ENCODE results near the gene SYVN1.

Gene SYVN1

DNA sequence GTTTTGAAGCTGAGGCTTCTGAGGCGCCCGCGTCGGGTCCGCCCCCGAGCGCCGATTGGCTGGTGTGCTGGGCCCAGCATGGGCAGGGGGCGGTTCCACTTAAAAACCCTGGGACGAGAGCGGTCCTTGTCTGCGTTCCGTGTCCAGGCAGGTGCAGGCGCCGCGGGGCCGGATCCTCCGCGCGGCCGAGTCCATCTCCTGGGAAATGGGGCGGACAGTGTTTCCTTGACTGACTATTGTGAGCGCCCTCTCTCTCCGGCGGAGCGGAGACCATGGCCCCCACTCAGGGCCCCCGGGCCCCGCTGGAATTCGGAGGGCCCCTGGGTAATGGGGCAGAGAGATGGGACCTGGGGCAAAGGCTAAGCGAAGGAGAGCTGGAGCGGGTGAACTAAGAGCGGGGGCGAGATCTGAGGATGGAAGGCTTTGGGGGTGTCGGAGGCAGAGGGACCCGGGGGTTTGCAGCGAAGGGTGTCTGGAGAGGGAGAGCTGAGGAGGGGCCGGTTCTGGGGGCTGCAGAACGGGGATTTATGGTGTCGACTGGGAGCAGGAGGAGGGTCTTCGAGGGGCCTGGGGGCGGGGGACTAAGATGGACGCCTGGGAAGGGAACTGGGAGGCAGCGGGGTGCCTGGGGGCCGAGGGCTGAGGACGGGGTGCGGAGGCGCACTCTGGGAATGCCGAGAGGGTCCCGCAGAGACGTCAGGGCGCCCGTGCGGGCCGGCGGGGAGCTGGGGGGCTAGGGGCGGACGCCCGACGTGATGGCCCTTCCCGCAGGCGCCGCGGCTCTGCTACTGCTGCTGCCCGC is 22.4 kb downstream of the SYVN1 start, which contains the start of gene TM7SF2:
Gene TM7SF2 (plus strand): TSS at position 129 of the 802 bp plus-strand sequence. CDS start 144 bp downstream, at position 273.
- peak; percentile 94 to 99 for DNase-seq

DNA sequence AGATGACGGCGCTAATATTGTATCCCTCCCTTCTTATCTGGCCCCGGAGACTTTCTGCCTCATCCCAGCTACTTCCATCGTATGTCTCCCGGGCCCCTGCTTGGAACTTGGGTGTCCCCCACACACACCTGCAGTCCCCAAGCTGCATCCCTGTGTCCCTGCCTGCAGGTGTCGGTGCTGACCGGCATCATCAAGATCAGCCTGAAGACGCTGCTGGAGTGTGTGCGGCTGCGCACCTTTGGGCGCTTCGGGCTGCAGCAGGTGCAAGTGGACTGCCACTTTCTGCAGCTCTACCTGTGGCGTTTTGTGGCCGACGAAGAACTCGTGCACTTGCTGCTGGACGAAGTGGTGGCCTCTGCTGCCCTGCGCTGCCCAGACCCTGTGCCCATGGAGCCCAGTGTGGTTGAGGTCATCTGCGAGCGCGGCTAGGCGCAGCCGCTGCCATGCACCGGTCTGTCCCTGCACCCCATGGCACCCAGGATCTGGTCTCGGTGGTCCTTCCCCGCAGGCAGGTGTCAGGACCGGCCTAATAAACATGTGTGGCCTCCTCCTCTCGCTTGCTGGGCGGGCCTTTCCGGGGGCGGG is 23.1 kb downstream of the SYVN1 start:
- DNase-seq, result no peak

DNA sequence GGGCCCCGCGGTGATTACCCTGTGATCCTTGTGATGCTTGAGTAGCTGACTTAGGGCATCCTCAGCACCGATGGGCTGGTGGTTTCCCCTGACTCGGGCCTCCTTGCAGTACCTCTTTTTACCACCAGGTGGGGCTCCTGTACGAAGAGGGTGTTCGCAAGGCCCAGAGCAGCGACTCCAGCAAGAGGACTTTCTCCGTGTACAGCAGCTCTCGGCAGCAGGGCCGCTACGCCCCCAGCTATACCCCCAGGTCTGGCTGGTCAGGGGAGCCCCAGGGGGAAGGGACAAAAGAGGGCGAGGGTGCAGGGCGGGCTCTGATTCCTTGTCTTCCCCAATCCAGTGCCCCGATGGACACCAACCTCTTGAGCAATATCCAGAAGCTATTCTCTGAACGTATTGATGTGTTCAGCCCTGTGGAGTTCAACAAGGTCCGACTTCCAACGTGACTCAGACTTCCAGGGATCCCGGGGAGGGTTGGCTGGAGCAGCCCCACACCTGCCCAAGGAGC is 23.9 kb downstream of the SYVN1 start:
- DNase-seq, result peak; percentile 73 to 92

DNA sequence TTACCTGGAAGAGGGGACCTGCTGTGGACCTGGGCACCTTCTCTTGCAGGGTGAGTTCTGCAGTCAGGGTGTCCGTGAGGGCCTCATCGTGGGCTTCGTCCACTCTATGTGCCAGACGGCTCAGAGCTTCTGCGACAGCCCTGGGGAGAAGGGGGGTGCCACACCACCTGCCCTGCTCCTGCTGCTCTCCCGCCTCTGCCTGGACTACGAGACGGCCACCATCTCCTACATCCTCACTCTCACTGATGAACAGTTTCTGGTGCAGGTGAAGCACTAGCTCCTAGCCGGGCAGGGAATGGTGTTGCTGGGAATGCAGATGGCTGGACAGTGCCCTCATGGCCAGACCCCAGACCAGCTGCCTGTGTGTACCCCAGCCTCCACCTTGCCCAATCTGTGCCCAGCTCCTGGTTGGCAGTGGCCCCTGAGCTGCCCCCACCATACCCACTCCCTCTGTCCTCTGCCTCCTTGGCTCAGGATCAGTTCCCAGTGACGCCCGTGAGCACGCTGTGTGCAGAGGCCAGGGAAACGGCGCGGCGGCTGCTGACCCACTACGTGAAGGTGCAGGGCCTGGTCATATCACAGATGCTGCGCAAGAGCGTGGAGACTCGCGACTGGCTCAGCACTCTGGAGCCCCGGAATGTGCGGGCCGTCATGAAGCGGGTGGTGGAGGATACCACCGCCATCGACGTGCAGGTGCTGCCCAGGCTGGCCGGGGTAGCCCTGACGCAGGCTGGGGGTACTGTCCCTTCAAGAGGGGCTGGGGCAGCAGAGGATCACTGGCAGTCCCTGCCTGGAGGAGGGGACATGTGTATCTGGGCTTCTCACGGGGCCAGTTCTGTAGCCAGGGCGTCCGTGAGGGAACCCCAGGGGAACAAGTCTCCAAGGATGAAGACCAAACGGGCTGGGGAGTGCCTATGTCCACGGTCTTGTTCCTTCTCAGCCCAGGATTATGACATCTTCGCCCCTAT is 24.8 kb downstream of the SYVN1 start:
- no peak for DNase-seq

DNA sequence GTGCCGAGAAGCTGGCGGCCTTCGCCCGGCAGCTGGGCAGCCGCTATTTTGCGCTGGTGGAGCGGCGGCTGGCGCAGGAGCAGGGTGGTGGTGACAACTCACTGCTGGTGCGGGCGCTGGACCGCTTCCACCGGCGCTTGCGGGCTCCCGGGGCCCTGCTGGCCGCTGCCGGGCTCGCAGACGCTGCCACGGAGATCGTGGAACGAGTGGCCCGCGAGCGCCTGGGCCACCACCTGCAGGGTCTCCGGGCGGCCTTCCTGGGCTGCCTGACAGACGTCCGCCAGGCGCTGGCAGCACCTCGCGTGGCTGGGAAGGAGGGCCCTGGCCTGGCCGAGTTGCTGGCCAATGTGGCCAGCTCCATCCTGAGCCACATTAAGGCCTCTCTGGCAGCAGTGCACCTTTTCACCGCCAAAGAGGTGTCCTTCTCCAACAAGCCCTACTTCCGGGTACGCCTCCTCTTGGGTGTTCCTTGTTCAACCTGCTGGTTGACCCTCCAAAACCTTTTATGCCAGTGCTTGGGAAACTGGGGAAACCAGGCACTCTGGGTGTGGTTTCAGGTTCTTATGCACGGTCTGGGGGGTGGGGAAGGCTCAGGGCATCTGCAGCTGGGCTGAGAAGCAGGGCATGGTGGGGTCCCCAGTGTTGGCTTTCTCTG is 25.7 kb downstream of the SYVN1 start:
- no peak for DNase-seq

DNA sequence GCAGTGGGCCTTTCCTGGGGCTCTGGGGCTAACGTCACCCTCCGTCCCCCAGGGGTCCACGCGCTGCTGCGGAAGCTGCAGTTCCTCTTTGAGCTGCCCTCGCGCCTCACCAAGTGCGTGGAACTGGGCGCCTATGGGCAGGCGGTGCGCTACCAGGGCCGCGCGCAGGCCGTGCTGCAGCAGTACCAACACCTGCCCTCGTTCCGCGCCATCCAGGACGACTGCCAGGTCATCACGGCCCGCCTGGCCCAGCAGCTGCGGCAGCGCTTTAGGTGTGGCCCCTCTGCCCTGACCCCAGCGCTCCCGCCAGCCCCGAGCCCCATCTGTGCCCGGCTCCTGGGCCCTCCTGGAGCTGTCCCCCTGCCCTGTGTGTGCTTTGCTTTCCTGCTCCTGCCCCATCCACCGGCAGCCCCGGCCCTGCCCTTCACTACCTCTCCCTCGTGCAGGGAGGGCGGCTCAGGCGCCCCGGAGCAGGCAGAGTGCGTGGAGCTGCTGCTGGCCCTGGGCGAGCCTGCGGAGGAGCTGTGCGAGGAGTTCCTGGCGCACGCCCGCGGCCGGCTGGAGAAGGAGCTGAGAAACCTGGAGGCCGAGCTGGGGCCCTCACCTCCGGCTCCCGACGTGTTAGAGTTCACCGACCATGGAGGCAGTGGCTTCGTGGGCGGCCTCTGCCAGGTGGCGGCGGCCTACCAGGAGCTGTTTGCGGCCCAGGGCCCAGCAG is 26.4 kb downstream of the SYVN1 start:
- DNase-seq, result no peak

DNA sequence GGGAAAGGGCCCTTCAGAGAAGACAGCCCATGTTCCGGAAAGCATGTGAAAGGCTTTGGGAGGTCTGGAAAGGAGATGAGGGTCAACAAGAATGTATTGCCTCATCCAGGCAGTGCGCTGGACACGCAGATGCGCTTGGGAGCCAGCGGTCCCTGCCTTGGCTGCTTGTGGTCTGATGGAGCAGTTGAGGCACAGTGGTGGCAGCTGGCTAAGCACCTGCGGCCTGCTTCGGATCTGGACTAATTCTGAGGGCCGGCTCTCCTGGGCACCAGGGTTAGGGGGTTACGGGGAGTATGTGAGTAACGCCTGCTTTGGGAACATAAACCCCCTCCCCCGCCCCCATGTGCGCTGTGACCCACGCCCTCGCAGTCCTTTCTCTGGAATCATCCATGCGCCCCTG is 27.2 kb downstream of the SYVN1 start:
- no peak for DNase-seq

DNA sequence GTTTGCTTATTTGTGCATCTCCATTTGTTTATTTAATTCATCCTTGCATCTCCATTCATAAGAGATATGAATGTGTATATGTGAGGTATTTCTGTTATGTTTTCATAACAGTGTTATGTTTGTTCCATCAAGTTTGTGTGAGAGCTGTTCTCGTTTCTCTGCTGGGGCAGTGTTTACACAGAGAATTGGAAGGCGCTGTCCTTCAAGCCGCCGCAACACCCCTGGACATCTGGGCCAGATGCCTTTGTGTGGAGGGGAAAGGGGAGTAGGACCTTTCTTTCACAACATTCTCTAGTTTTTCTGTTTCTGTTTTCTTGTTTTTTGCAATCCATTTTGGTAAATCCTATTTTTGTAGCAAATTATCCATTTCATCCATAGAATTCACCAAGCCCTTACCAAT is 29.7 kb downstream of the SYVN1 start:
- no peak for DNase-seq

DNA sequence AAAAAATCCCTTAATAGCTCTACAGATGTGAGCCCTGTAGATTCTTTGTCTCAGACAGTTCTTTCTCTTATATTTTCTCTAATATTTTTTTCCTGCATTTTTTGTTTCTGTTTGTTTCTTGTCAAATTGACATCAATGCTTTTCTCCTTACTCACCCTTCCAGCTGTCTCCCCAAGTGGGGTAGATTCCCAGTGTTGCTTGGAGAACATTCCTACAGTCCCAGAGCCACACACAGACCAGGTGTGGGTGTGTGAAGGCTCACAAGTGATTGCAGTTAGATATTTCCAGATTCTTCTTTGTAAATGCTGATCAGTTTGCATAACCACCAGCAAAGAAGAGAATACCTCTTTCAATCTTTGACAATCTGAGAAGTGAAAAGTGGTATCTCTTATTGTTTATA is 30.8 kb downstream of the SYVN1 start:
- DNase-seq, result no peak

DNA sequence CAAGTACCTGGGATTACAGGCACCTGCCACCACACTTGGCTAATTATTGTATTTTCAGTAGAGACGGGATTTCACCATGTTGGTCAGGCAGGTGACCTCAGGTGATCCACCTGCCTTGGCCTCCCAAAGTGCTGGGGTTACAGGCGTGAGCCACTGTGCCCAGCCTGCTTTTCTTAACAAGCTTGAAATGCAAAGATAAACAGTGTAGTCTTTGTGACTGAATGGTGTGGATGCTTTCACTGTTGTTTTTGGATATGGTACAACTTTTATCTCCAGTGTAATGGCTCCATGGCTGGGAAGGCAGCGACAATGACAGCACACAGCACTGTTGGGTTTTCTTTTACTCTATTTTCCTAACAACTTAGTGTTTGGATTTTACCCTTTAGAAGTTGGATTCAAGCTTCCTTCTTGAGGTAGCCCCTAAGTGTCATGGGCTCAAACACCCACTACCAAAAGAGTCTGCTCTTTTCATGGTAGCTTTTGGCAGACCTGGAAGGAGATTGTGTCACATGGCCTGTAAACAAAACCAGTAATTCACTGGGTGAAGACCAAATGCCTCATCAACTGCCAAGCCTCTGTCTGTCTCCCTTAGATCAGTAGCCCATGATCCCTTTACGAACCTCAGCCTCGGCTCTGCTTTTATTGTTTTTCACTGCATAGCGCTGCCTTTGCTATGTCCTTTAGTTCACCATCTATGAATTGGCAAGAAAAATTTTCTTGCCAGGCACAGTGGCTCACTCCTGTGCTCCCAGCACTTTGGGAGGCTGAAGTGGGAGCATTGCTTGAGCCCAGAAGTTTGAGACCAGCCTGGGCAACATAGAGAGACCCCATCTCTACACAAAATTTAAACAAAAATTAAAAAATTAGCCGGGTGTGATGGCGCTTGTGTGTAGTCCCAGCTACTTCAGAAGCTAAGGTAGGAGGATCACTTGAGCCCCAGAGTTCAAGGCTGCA is 31.9 kb downstream of the SYVN1 start:
- no peak for DNase-seq

DNA sequence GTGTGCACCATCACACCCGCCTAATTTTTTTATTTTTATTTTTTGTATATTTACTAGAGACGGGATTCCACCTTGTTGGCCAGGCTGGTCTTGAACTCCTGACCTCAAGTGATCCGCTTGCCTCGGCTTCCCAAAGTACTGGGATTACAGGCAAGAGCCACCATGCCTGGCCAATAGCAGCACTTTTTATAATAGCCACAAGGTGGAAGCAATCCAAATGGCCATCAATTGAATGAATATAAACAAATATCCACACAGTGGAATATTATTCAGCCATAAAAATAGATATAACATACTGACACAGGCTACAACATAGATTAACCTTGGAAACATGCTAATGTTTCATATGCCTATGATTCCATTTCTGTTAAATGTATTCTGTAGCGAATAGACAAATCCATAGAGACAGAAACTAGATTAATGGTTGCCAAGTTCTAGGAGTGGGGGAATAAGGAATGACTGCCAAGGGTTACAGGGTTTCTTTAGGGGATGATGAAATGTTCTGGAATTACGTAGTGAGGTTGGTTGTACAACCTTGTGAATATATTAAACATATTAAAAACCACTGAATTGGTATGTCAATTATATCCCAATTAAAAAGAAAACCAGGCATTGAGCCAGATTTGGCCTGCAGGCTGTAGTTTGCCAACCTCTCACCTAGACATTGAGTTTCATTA is 33.5 kb downstream of the SYVN1 start:
- no peak for DNase-seq

DNA sequence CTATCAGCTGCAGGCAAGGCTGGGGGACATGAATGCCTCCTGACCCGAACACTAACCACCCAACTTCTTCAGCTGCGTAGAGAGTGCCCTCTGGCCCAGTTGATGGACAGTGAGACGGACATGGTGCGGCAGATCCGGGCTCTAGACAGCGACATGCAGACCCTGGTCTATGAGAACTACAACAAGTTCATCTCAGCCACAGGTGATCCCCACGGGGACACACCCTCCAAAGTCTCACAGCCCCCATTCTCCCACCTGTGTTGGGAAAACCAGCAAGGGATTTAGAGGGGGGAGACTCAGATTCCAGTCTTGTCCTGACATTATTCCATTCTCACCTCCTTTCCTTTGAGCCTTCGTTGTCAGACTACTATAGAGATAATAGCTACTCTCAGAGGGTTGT is 37.4 kb downstream of the SYVN1 start:
- no peak for DNase-seq

DNA sequence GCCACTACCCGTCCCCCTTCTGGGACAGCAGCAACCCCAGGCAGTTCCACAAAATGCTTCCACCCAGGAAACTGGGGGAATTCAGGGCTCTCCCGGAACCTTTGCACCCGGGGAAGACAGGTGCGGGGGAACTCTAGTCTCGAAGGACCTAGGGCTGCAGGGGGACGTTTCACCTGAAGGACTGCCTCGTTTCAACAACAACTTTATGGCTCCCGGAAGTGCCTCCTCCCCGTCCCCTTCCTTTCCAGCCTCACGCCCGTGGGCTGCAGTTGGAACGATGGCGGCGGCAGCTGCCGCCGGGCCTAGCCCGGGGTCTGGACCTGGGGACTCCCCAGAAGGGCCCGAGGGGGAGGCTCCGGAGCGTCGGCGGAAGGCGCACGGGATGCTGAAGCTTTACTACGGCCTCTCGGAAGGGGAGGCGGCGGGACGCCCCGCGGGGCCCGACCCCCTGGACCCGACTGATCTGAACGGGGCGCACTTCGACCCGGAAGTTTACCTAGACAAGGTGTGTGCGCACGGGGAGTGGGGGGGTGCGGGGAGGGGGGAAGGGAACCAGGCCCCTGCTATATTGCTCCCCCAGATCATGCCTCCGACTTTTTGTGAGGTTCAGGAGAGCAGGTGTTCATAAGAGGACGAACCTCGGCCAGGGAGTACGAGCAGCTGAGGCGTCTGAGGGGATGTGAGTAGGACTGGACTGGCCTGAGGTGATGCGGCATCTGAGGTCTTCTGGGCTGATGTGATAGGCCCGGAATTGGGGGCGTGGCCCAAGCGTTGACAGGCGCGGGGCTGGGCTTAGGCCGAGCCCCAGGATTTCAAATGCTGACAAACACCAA is 38.1 kb downstream of the SYVN1 start, which contains the start of gene VPS51:
Gene VPS51 (plus strand): TSS at position 241 of the 833 bp plus-strand sequence. CDS start 37 bp downstream, at position 278.
- DNase-seq, result peak; percentile 90 to 95

DNA sequence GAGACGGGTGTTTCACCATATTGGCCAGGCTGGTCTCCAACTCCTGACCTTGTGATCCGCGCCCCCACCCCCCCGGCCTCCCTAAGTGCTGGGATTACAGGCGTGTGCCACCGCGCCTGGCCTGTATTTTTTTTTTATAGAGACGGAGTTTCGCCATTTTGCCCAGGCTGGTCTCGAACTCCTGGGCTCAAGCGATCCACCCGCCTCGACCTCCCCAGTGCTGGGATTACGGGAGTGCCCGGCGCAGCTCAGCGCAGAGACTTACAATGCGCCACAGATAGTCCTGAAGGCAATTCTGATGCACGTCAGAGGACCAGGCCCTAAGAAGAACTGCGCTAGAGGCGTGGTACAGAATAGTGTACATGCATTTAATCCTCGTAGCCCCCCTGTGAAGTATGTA is 38.9 kb downstream of the SYVN1 start:
- DNase-seq, result no peak

DNA sequence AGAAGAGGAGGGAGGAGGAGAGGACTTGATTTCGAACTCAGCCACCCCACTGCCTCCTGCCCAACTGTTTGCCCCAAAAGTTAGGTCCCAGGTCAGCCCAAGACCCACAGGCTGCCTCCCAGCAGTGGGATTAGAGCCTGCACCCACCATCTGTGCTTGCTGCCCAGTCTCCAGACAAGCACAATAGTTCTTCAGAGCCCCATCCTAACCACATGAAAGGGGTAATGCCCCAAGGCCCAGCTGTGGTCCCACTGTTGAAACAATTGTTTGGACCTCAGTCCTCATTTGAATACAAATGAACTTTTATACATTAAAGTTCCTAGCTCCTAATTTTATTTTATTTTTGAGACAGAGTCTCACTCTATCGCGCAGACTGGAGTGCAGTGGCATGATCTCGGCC is 43.7 kb downstream of the SYVN1 start:
- DNase-seq, result no peak

DNA sequence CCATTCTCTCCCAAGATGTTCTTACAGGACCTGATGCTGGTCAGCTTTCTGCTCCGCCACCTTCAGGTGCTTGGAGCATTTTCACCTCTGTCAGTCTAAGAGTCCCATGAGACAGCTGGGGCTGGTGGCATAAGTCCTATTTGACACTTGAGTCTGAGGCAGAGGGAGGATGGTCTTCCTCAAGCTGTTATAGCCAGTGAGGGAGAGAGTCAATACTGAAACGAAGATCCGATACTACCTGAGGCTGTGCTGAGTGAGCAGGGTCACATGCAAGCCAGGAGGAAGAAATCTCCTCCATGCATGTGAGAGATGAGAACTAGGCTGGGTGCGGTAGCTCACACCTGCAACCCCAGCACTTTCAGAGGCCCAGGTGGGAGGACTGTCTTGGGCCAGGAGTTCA is 44.7 kb downstream of the SYVN1 start:
- DNase-seq, result no peak

DNA sequence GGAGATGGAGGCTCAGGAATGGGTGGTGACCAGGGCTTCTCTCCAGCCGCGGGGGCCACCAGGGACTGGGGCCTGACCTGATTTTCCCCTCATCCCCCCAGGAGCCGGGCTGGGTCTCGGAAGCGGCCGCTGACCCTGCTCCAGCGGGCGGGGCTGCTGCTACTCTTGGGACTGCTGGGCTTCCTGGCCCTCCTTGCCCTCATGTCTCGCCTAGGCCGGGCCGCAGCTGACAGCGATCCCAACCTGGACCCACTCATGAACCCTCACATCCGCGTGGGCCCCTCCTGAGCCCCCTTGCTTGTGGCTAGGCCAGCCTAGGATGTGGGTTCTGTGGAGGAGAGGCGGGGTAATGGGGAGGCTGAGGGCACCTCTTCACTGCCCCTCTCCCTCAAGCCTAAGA is 46.5 kb downstream of the SYVN1 start:
- DNase-seq, result no peak

DNA sequence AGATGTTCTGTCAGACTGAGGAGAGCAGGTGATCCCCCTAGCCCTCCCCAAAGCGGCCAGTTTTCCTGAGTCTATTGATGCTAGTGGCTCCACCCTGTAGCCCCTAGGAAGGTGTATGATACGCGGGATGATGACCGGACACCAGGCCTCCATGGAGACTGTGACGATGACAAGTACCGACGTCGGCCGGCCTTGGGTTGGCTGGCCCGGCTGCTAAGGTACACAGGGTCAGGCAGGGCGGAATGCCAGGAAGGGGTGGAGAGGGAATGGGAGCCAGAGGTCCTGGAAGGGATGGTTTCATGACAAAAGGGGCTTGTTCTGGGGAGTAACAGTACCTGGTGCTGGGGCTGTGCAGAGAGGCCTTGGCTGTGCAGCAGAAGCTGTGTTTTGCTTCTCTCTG is 47.1 kb downstream of the SYVN1 start:
- DNase-seq, result no peak

DNA sequence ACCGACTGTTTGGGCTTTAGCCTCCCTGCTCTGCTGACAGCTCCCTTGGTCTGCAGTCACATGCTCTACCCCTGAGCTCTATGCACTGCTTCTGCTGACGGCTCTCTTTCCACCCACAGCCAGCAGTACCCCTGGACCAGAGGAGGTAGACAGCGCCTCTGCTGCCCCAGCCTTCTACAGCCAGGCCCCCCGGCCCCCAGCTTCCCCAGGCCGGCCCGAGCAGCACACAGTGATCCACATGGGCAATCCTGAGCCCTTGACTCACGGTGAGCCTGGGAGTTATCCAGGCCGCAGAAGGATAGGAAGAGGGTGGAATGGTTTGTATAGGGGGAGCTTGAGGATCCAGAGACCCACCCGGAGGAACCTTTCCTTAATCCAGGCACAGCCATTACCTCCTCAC is 47.5 kb downstream of the SYVN1 start:
- DNase-seq, result no peak
